Pancreas (tissue), 10 donors: ENCODE results near the gene MTX3. TPM values are rescaled to one million over a fixed set of nuclear protein-coding genes. Genes with fewer than 3 reads are reported as not detected.
A peak's percentile ranks its signal among the peaks of the same experiment; 100 is the strongest.

Source experiments
- ATAC-seq, 4 donors: fragments of 200-7000 bp; cut with Tn5 transposase; one replicate each; pipeline versions ENCODE4 v1.8.0 to v1.9.1; 2020; ENCODE audit warnings: mild to moderate bottlenecking in 4 of 4, moderate library complexity in 4 of 4
- DNase-seq, 6 donors: peaks; one replicate each; pipeline ENCODE4 v3.0.0-alpha.2; 2020
- FAIRE-seq: peaks from 2 replicates; lab custom pipeline; 2012; peaks lifted over from hg19 to GRCh38; lab: Jason Lieb, UNC
- H3K27ac ChIP-seq, 4 donors: fragments of 200-600 bp; sonication (generic); 1 replicate in 3 of 4; 2 replicates in 1 of 4; pipeline versions ENCODE4 v1.5.0 to v1.8.0; 2020
- H3K27me3 ChIP-seq, 4 donors: fragments of 200-600 bp; one replicate each; pipeline ENCODE4 v1.8.0; 2021
- H3K36me3 ChIP-seq, 3 donors: fragments of 200-600 bp; sonication (generic) in 1 of 3; one replicate each; pipeline versions ENCODE4 v1.5.0 to v1.8.0; 2020 to 2021
- H3K4me1 ChIP-seq, 3 donors: fragments of 200-600 bp; one replicate each; pipeline ENCODE4 v1.8.0; 2021
- H3K4me3 ChIP-seq, 4 donors: fragments of 200-600 bp; sonication (generic) in 2 of 4; one replicate each; pipeline versions ENCODE4 v1.5.0 to v1.8.0; 2020 to 2021
- H3K9me3 ChIP-seq, 4 donors: fragments of 200-600 bp; one replicate each; pipeline ENCODE4 v1.8.0; 2021
- WGBS, 2 donors: extraction: QIAGEN DNeasy Blood & Tissue Kit; methylation state at CpG; one replicate each; pipeline ENCODE4 v1.1.7; 2013; 5-methylcytosine and 5-hydroxymethylcytosine counted together
- intact Hi-C, 3 donors: fragments of 100-400 bp; cut with DNase I; formaldehyde crosslinking; loops; one replicate each; pipeline versions ENCODE4 v1.11.1 to v1.14.2; 2022
- polyA plus RNA-seq, 2 donors: library from polyadenylated mRNA; stranded (reverse); fragments of 200-250 nt; gene quantifications; one replicate each; pipeline ENCODE4 v1.2.3, GENCODE V29; 2013
- total RNA-seq, 6 donors: library from RNA; stranded (reverse); fragmentation: NEBNext Ultra II Directional in 4 of 6; extraction: Animal tissue kit (Norgen Biotek cat#: 25700) in 4 of 6; gene quantifications; one replicate each; pipeline versions ENCODE4 v1.2.1 to v1.2.4, GENCODE V29; 2021 to 2023
- TF ChIP-seq, protein P1 (sequence below), 4 donors: fragments of 200-600 bp; sonication (generic) in 3 of 4; IDR thresholded peaks; one replicate each; pipeline versions ENCODE4 v1.5.0 to v1.8.0; 2021; ENCODE audit warnings: antibody characterized with exemption in 4 of 4
- donor health status: healthy with polysubstance abuse.
- donor health status: DM: no; HTN: no; CAD: no; lungs with moderate emphysema.
- donor health status: DM: no; HTN: no; CAD: no.
- donor health status: control.
- donor health status: control.
- donor health status: Bipolar disorder and iron deficiency.
- donor health status: DM: yes; HTN: yes; CAD: no.
- donor health status: DM: no; HTN: no; CAD: no.
- donor health status: DM: no; HTN: no; CAD: no.
- donor health status: DM: yes; HTN: yes; CAD: no.

MTX3 gene
- total RNA-seq (1 to 10 TPM; 4.6 to 8.9 (median 6.5) TPM), polyA plus RNA-seq (1 to 10 TPM; 2.8 to 4.6 TPM)

GRCh38 chr5:79990598-79991507 lies at the start of gene MTX3:
Gene MTX3, minus strand, starts transcription at chr5:79991262. Its CDS starts 24 bp downstream, at chr5:79991238.
- Histone ChIP-seq H3K4me1 (peaks cover 0 to 13% (median 0%) of the 10 kb centered on the region in 3 donors), H3K27ac (peak within 1 kb of the TSS in 3 of 4 donors; percentile 4 to 62 (median 57)), H3K36me3 (peaks cover 0 to 6% (median 0%) of the 10 kb centered on the region in 3 donors), H3K9me3 (no peaks in the 10 kb centered on the region), H3K4me3 (peak within 1 kb of the TSS; percentile 83 to 96 (median 88)), H3K27me3 (no peaks in the 10 kb centered on the region)
- TF ChIP-seq, protein P1, sequence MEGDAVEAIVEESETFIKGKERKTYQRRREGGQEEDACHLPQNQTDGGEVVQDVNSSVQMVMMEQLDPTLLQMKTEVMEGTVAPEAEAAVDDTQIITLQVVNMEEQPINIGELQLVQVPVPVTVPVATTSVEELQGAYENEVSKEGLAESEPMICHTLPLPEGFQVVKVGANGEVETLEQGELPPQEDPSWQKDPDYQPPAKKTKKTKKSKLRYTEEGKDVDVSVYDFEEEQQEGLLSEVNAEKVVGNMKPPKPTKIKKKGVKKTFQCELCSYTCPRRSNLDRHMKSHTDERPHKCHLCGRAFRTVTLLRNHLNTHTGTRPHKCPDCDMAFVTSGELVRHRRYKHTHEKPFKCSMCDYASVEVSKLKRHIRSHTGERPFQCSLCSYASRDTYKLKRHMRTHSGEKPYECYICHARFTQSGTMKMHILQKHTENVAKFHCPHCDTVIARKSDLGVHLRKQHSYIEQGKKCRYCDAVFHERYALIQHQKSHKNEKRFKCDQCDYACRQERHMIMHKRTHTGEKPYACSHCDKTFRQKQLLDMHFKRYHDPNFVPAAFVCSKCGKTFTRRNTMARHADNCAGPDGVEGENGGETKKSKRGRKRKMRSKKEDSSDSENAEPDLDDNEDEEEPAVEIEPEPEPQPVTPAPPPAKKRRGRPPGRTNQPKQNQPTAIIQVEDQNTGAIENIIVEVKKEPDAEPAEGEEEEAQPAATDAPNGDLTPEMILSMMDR (IDR thresholded peaks at IDR 0.05): no peak
- WGBS, 2 donors: 1% methylated on average over 49 to 50 of the region's 50 CpGs
- no peak for FAIRE-seq
- peak; percentile 96 to 99 (median 98) for ATAC-seq
- peak; percentile 70 to 86 (median 78) for DNase-seq
- intact Hi-C loops: no loop called here

DNA sequence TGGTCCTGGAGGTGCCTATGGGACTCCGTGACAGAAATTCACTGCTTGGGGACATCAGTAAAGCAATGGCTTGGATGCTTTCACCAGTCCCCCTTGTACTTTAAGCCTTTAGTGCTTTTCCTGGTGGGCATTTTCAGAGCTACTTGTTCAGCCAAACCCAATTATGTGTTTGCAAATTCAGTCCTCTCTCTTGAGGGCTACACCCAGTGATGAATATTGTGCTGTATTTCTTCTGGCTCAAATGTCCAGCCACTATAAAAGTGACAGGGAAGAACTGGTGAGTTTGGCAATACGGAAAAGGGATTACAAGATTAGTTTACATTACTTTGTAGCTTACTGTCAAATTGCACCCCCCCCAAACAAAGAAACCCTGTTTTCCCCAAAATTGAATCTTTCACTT lies 48.6 kb upstream of the MTX3 start:
- Histone ChIP-seq H3K4me3 (no peak overlapping the region), H3K4me1 (no peaks in the 10 kb centered on the region), H3K27ac (no peak overlapping the region), H3K27me3 (peaks cover 0 to 20% (median 2%) of the 10 kb centered on the region in 4 donors), H3K36me3 (no peaks in the 10 kb centered on the region), H3K9me3 (no peaks in the 10 kb centered on the region)
- no peak for DNase-seq
- no peak for FAIRE-seq
- 63 to 79% methylated on average over 2 of the region's 2 CpGs for WGBS, 2 donors
- intact Hi-C loops: no loop called here
- ATAC-seq: no peak
- TF ChIP-seq, protein P1 (IDR thresholded peaks at IDR 0.05): no peak

DNA sequence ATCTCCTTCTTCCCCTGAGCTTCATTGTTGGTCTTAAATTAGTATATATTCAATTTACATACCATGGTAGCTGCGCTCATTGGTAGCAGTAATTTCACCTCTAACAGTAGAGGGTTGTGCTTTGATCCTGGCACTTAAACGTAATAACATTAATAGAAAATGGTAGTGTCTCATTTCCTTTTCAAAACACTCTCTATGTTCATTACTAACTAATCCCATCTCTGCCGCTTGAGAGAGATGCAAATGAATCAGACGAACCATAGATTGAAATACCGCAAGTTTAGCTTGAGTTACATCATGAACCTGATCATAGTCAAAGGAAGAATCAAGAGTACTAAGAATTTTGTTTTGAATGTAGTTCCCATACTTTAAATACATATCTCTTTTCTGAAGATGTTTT lies 46.3 kb upstream of the MTX3 start:
- FAIRE-seq (no peak), ATAC-seq (no peak), DNase-seq (no peak)
- WGBS, 2 donors: 73 to 82% methylated on average over 5 of the region's 5 CpGs
- Histone ChIP-seq H3K9me3 (no peaks in the 10 kb centered on the region), H3K27ac (no peak overlapping the region), H3K36me3 (no peaks in the 10 kb centered on the region), H3K4me3 (no peak overlapping the region), H3K4me1 (no peaks in the 10 kb centered on the region), H3K27me3 (peaks cover 0 to 39% (median 2%) of the 10 kb centered on the region in 4 donors)
- intact Hi-C loops: no loop called here
- TF ChIP-seq, protein P1 (IDR thresholded peaks at IDR 0.05): no peak

DNA sequence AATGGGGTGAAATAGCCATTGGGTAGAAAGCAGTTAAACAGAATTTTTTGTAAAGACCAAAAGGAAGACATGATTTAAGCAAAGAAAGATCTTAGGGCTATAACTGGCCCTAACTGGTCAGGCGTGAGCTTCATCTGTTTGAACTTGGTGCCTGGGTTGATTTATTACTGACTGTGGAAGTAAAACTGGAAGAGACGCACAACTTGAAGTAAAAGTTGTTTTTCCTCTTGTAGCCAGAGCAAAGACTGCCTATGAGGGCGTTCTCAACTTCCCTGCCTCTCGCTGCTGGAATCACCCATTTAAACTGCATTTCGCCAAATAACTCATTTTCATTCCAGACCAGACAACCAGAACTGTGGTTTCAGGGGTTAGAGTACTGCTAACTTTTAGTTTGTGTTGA lies 45.6 kb upstream of the MTX3 start:
- intact Hi-C loops: no loop called here
- no peaks in the 10 kb centered on the region for H3K9me3 ChIP-seq
- FAIRE-seq (no peak), ATAC-seq (no peak), DNase-seq (no peak)
- 88 to 95% methylated on average over 5 of the region's 5 CpGs for WGBS, 2 donors
- TF ChIP-seq, protein P1 (IDR thresholded peaks at IDR 0.05): no peak
- peaks cover 0 to 39% (median 2%) of the 10 kb centered on the region in 4 donors for H3K27me3 ChIP-seq
- no peak overlapping the region for H3K27ac ChIP-seq
- H3K4me1 ChIP-seq: no peaks in the 10 kb centered on the region
- H3K36me3 ChIP-seq: no peaks in the 10 kb centered on the region
- no peak overlapping the region for H3K4me3 ChIP-seq
